K562 (cell line): ENCODE data around the gene SEC22B. TPM values are rescaled to one million over a fixed set of nuclear protein-coding genes. Genes with fewer than 3 reads are reported as not detected.

ENCODE experiments used
- HDGF ChIP-seq: fragments of 450-650 bp; IDR thresholded peaks from 2 replicates; pipeline ENCODE4 v1.6.1; 2016
- HES1 ChIP-seq: fragments of 450-650 bp; IDR thresholded peaks from 2 replicates; pipeline ENCODE4 v1.6.1; 2016; ENCODE audit warnings: low read depth, mild to moderate bottlenecking, moderate library complexity
- IRF2 ChIP-seq: sonication (generic); formaldehyde crosslinking; IDR thresholded peaks from 2 replicates; pipeline ENCODE4 v1.8.1; 2022; ENCODE audit warnings: mild to moderate bottlenecking, missing genetic modification reagents
- KLF10 ChIP-seq: fragments of 250-450 bp; sonication (Bioruptor Pico); IDR thresholded peaks from 2 replicates; pipeline ENCODE4 v1.6.1; 2021; ENCODE audit warnings: matching md5 sums
- PHF20 ChIP-seq: fragments of 450-650 bp; IDR thresholded peaks from 2 replicates; pipeline ENCODE4 v1.6.1; 2018; ENCODE audit not compliant: partially characterized antibody
- PREB ChIP-seq: sonication (generic); formaldehyde crosslinking; IDR thresholded peaks from 2 replicates; pipeline ENCODE4 v1.8.1; 2023; ENCODE audit warnings: mild to moderate bottlenecking, missing genetic modification reagents
- PTTG1 ChIP-seq: fragments of 450-650 bp; IDR thresholded peaks from 2 replicates; pipeline ENCODE4 v1.6.1; 2016; ENCODE audit warnings: low read depth, mild to moderate bottlenecking, missing genetic modification characterization, missing compliant biosample characterization
- SMAD3 ChIP-seq: fragments of 450-650 bp; formaldehyde crosslinking; conservative IDR thresholded peaks from 2 replicates; pipeline ENCODE4 v1.4.0; 2020; ENCODE audit warnings: mild to moderate bottlenecking
- STAT6 ChIP-seq: sonication (generic); formaldehyde crosslinking; IDR thresholded peaks from 2 replicates; pipeline ENCODE4 v1.8.1; 2023; ENCODE audit warnings: mild to moderate bottlenecking, missing genetic modification reagents
- TARDBP ChIP-seq: fragments of 450-650 bp; IDR thresholded peaks from 2 replicates; pipeline ENCODE4 v1.6.1; 2016
- YBX1 ChIP-seq: fragments of 450-650 bp; IDR thresholded peaks from 2 replicates; pipeline ENCODE4 v1.7.1; 2016; ENCODE audit warnings: mild to moderate bottlenecking
- ZBTB9 ChIP-seq: fragments of 450-650 bp; formaldehyde crosslinking; IDR thresholded peaks from 2 replicates; pipeline ENCODE4 v1.4.0; 2020; ENCODE audit warnings: mild to moderate bottlenecking, moderate library complexity
- ZNF23 ChIP-seq: fragments of 250-450 bp; sonication (Bioruptor Pico); IDR thresholded peaks from 2 replicates; pipeline ENCODE4 v1.4.0; 2020; ENCODE audit warnings: mild to moderate bottlenecking
- ZNF584 ChIP-seq: fragments of 200-800 bp; sonication (Bioruptor generic); IDR thresholded peaks from 2 replicates; pipeline ENCODE4 v1.6.1; 2016; ENCODE audit warnings: low read depth, mild to moderate bottlenecking, missing genetic modification characterization, missing compliant biosample characterization
- polyA plus RNA-seq, 8 experiments: library from polyadenylated mRNA; depleted of rRNA in 4 of 8; stranded (reverse) in 5 of 8; unstranded in 3 of 8; fragments of >200 nt; fragmentation: Nextera tagmentation in 2 of 8; fragmentation: Illumina TruSeq in 1 of 8; extraction: Ambion mirVana in 2 of 8; extraction: Trizol in 1 of 8; gene quantifications; 2 replicates each; pipeline versions ENCODE4 v1.2.1 to v1.2.3, GENCODE V29; 2011 to 2014; ENCODE audit warnings: inconsistent platforms in 1 of 8, missing spikeins in 1 of 8
- total RNA-seq, 7 experiments: library from RNA; depleted of rRNA in 6 of 7; stranded (reverse); fragments of >200 nt in 6 of 7; fragmentation: Illumina TruSeq in 2 of 7; extraction: Trizol in 2 of 7; gene quantifications; 2 replicates each; pipeline versions ENCODE4 v1.2.1 to v1.2.3, GENCODE V29; 2011 to 2021; ENCODE audit warnings: low replicate concordance in 1 of 7
- TF ChIP-seq, protein P1 (sequence below): sonication (generic); formaldehyde crosslinking; IDR thresholded peaks from 2 replicates; pipeline ENCODE4 v1.8.1; 2023; ENCODE audit warnings: mild to moderate bottlenecking, missing genetic modification reagents, moderate library complexity
- TF ChIP-seq, protein P2 (sequence below): fragments of 450-650 bp; IDR thresholded peaks from 2 replicates; pipeline ENCODE4 v1.6.1; 2016; ENCODE audit warnings: borderline replicate concordance
- TF ChIP-seq, protein P3 (sequence below): fragments of 250-450 bp; sonication (Bioruptor Pico); IDR thresholded peaks from 2 replicates; pipeline ENCODE4 v1.8.0; 2022; ENCODE audit warnings: moderate library complexity, mild to moderate bottlenecking, inconsistent platforms

Gene SEC22B
- total and polyA plus RNA-seq, 9 of the 15 experiments (the other 6 are each of a cell fraction or from before 2014, with no cell fraction given): 13.1 to 40.3 (median 23.5) TPM

DNA sequence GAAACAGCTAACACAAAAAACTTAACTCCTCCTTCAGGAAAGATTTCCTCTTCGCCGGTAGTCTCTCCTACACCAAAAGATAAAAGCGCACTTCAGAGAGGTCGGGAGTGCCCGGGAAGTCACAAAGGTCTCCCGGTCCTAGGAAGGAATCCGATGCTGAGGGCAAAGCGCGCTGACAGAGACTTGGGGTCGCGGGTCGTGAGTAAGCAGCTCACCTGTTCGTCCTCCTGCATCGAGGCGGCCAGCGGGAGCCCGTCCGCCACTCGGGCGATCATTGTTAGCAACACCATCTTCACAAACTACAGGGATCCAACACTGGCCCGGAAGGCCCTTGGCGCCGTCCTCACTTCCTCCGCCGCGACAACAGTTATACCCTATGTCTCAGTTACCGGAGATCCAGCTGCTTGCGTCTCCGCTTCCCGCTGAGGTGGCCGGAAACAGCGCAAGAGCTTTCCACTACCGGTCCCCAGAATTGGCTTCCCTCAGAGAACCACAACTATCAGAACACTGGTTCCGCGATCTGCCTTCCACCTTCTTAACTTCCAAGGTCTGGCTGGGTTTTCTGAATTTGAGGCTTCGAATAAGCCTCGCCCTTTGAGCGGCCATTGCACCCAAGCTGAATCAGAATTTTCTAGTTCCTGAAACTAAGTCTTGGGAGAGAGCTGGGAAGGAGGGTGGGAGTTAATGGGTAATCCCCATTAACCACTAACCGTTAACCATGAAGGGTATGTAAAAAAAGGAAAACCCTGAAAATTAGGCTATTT lies at the start of gene SEC22B (continued):
- TF ChIP-seq IRF2 (no peak), ZNF23 (CRISPR knock-in tag) (no peak), PTTG1 (tag) (0 out of 2 replicates have a peak, but pooled peaks have one; percentile 11), ZNF584 (CRISPR knock-in tag) (no peak), HDGF (no peak), KLF10 (CRISPR knock-in tag) (no peak), YBX1 (no peak), PREB (CRISPR knock-in tag) (peak; percentile 97; the same call in 1 of the 2 replicates), SMAD3 (CRISPR knock-in tag) (peak; percentile 63; the same call in 1 of the 2 replicates), PHF20 (peak; percentile 96), TARDBP (no peak), STAT6 (peak; percentile 79; the same call in 1 of the 2 replicates), HES1 (no peak), ZBTB9 (CRISPR knock-in tag) (no peak)
- TF ChIP-seq, protein P1, sequence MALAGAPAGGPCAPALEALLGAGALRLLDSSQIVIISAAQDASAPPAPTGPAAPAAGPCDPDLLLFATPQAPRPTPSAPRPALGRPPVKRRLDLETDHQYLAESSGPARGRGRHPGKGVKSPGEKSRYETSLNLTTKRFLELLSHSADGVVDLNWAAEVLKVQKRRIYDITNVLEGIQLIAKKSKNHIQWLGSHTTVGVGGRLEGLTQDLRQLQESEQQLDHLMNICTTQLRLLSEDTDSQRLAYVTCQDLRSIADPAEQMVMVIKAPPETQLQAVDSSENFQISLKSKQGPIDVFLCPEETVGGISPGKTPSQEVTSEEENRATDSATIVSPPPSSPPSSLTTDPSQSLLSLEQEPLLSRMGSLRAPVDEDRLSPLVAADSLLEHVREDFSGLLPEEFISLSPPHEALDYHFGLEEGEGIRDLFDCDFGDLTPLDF (CRISPR knock-in tag): no peak; the same call in 1 of the 2 replicates
- TF ChIP-seq, protein P2, sequence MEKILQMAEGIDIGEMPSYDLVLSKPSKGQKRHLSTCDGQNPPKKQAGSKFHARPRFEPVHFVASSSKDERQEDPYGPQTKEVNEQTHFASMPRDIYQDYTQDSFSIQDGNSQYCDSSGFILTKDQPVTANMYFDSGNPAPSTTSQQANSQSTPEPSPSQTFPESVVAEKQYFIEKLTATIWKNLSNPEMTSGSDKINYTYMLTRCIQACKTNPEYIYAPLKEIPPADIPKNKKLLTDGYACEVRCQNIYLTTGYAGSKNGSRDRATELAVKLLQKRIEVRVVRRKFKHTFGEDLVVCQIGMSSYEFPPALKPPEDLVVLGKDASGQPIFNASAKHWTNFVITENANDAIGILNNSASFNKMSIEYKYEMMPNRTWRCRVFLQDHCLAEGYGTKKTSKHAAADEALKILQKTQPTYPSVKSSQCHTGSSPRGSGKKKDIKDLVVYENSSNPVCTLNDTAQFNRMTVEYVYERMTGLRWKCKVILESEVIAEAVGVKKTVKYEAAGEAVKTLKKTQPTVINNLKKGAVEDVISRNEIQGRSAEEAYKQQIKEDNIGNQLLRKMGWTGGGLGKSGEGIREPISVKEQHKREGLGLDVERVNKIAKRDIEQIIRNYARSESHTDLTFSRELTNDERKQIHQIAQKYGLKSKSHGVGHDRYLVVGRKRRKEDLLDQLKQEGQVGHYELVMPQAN: peak; percentile 89
- TF ChIP-seq, protein P3, sequence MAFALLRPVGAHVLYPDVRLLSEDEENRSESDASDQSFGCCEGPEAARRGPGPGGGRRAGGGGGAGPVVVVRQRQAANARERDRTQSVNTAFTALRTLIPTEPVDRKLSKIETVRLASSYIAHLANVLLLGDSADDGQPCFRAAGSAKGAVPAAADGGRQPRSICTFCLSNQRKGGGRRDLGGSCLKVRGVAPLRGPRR (CRISPR knock-in tag): no peak
